Endothelial cell of umbilical vein (primary cell): ENCODE measurements around the gene CREB3L2. TPM values are rescaled to one million over a fixed set of nuclear protein-coding genes. Genes with fewer than 3 reads are reported as not detected.
A peak's percentile ranks its signal among the peaks of the same experiment; 100 is the strongest.

Source experiments
- BruUV-seq: library from RNA; stranded (reverse); fragments of 400-500 nt; replicated peaks from 2 replicates; lab custom pipeline; 2021; lab: Mats Ljungman, UMichigan
- CTCF ChIA-PET: fragments of 300-600, 350-600 bp; sonication (Branson Sonifier 250); formaldehyde crosslinking; loops from one replicate; lab custom pipeline; 2021; ENCODE audit warnings: antibody characterized with exemption, inconsistent platforms; lab: Charles Lee
- POLR2A ChIA-PET: fragments of 300-600, 350-600 bp; sonication (Branson Sonifier 250); formaldehyde crosslinking; loops from one replicate; lab custom pipeline; 2021; ENCODE audit warnings: antibody characterized with exemption, inconsistent platforms; lab: Charles Lee
- DNase-seq: peaks from one replicate; pipeline ENCODE4 v3.0.0-alpha.2; 2011; ENCODE audit warnings: low read depth, low spot score
- FAIRE-seq: peaks from 2 replicates; lab custom pipeline; 2011; peaks lifted over from hg19 to GRCh38; lab: Jason Lieb, UNC
- H2AFZ ChIP-seq: 2 replicates; pipeline ENCODE4 v1.6.0; 2012; ENCODE audit warnings: low read depth, low read length, control low read depth, inconsistent platforms
- H3K27ac ChIP-seq: 2 replicates; pipeline ENCODE4 v1.5.1; 2011; ENCODE audit warnings: low read depth, mild to moderate bottlenecking, control low read depth, low read length, moderate library complexity; ENCODE audit not compliant: insufficient read depth
- H3K27me3 ChIP-seq, 2 experiments: 2 replicates each; pipeline versions ENCODE4 v1.6.0 to v1.6.1; 2011; ENCODE audit warnings: low read length in 2 of 2, mixed read lengths in 1 of 2; ENCODE audit not compliant: control insufficient read depth in 2 of 2, insufficient read depth in 2 of 2
- H3K36me3 ChIP-seq, 2 experiments: 2 replicates in 1 of 2; 3 replicates in 1 of 2; pipeline ENCODE4 v1.5.1; 2011; ENCODE audit warnings: low read length in 2 of 2, mild to moderate bottlenecking in 1 of 2, moderate library complexity in 1 of 2; ENCODE audit not compliant: control insufficient read depth in 2 of 2, insufficient read depth in 2 of 2; ENCODE audit errors: extremely low read depth in 1 of 2
- H3K4me1 ChIP-seq: 3 replicates; pipeline ENCODE4 v1.5.1; 2011; ENCODE audit warnings: mild to moderate bottlenecking, low read length; ENCODE audit not compliant: control insufficient read depth, insufficient read depth; ENCODE audit errors: extremely low read depth
- H3K4me2 ChIP-seq: 2 replicates; pipeline ENCODE4 v1.6.1; 2011; ENCODE audit warnings: low read length, control low read depth, mixed read lengths; ENCODE audit not compliant: insufficient read depth
- H3K4me3 ChIP-seq, 3 experiments: fragments of 200-600 bp in 1 of 3; sonication (generic), shearing (Covaris generic) in 1 of 3; replicated peaks in 1 of 3; 2 replicates each; pipeline ENCODE4 v1.5.1; 2011 to 2016; ENCODE audit warnings: control low read depth in 3 of 3, low read length in 3 of 3, mild to moderate bottlenecking in 2 of 3, inconsistent platforms in 1 of 3, low read depth in 1 of 3, moderate library complexity in 1 of 3; ENCODE audit not compliant: insufficient read depth in 1 of 3
- H3K79me2 ChIP-seq: 2 replicates; pipeline ENCODE4 v1.6.0; 2012; ENCODE audit warnings: low read length, inconsistent platforms; ENCODE audit not compliant: control insufficient read depth, insufficient read depth
- H3K9ac ChIP-seq: replicated peaks from 2 replicates; pipeline ENCODE3; 2011; ENCODE audit warnings: low read length, control low read depth; ENCODE audit not compliant: insufficient read depth; ENCODE audit errors: extremely low read depth
- H3K9me1 ChIP-seq: replicated peaks from 3 replicates; pipeline ENCODE4 v1.6.0; 2011; ENCODE audit warnings: mild to moderate bottlenecking, low read length; ENCODE audit not compliant: control insufficient read depth, insufficient read depth; ENCODE audit errors: extremely low read depth
- H3K9me3 ChIP-seq: replicated peaks from 2 replicates; pipeline ENCODE4 v1.5.1; 2012; ENCODE audit warnings: low read length, inconsistent platforms; ENCODE audit not compliant: control insufficient read depth, insufficient read depth
- H4K20me1 ChIP-seq: replicated peaks from 2 replicates; pipeline ENCODE3; 2011; ENCODE audit warnings: mild to moderate bottlenecking, low read length; ENCODE audit not compliant: control insufficient read depth, insufficient read depth; ENCODE audit errors: extremely low read depth
- CTCF ChIP-seq, 2 donors: IDR thresholded peaks; 1 replicate in 1 of 2; 2 replicates in 1 of 2; pipeline ENCODE4 v1.5.1; 2011; ENCODE audit warnings: low read length in 2 of 2, mild to moderate bottlenecking in 2 of 2, moderate library complexity in 2 of 2, control low read depth in 1 of 2, inconsistent platforms in 1 of 2, low read depth in 1 of 2; ENCODE audit not compliant: insufficient read depth in 1 of 2; ENCODE audit errors: extremely low read depth in 1 of 2
- EZH2 ChIP-seq: IDR thresholded peaks from 2 replicates; pipeline ENCODE4 v1.6.1; 2012; ENCODE audit warnings: borderline replicate concordance, low read depth, mild to moderate bottlenecking, moderate library complexity, low read length, inconsistent platforms; ENCODE audit not compliant: severe bottlenecking
- FOS ChIP-seq: IDR thresholded peaks from 2 replicates; pipeline ENCODE4 v1.6.1; 2011; ENCODE audit warnings: mild to moderate bottlenecking, low read length, moderate library complexity, borderline replicate concordance; ENCODE audit not compliant: insufficient read depth
- GATA2 ChIP-seq: IDR thresholded peaks from 2 replicates; pipeline ENCODE4 v1.7.0; 2011; ENCODE audit warnings: low read depth, mild to moderate bottlenecking, moderate library complexity, mixed read lengths, low read length; ENCODE audit not compliant: insufficient read length, insufficient read depth
- JUN ChIP-seq: IDR thresholded peaks from 2 replicates; pipeline ENCODE4 v1.6.1; 2011; ENCODE audit warnings: borderline replicate concordance, low read depth; ENCODE audit not compliant: insufficient read length, insufficient read depth
- MAX ChIP-seq: IDR thresholded peaks from 2 replicates; pipeline ENCODE4 v1.6.1; 2011; ENCODE audit not compliant: insufficient read depth, insufficient read length
- POLR2AphosphoS5 ChIP-seq: IDR thresholded peaks from 2 replicates; pipeline ENCODE4 v1.6.1; 2012; ENCODE audit warnings: low read depth, mild to moderate bottlenecking, control low read depth, low read length, moderate library complexity; ENCODE audit not compliant: insufficient read depth
- dilution Hi-C: fragments of 300-500 bp; cut with MboI; formaldehyde crosslinking; loops from one replicate; pipeline ENCODE4 v1.15.0; 2019; ENCODE audit warnings: low sequenced_read_pairs; ENCODE audit not compliant: extremely low pct_ligation_motif_present
- intact Hi-C: fragments of 100-400 bp; cut with micrococcal nuclease; formaldehyde crosslinking; loops from one replicate; pipeline ENCODE4 v1.10.0; 2022
- polyA plus RNA-seq, 4 experiments: library from polyadenylated mRNA; depleted of rRNA in 3 of 4; stranded (reverse) in 3 of 4; unstranded in 1 of 4; fragments of >200 nt; gene quantifications; 2 replicates each; pipeline versions ENCODE4 v1.2.1 to v1.2.3, GENCODE V29; 2011 to 2012; ENCODE audit warnings: missing spikeins in 1 of 4
- total RNA-seq: library from RNA; stranded (reverse); gene quantifications from 2 replicates; pipeline ENCODE4 v1.2.3, GENCODE V29; 2021

Gene CREB3L2
- total and polyA plus RNA-seq, 2 donors (not counting 3 experiments of a cell fraction or from before 2014, with no cell fraction given): 32.1 to 93.4 TPM

GRCh38 chr7:137844677-137845425, 157.0 kb downstream of the CREB3L2 start:
- POLR2A ChIA-PET: no interaction called here
- CTCF ChIA-PET: no interaction called here
- H3K27me3 ChIP-seq: peaks cover 34% of the 10 kb centered on the region in 2 experiments
- DNase-seq (no peak), FAIRE-seq (peak; percentile 38)
- intact Hi-C loops: no loop called here
- no peaks in the 10 kb centered on the region for H3K9me1 ChIP-seq
- no peak overlapping the region for H3K4me3 ChIP-seq
- no peak overlapping the region for H3K27ac ChIP-seq
- no TSS peak for BruUV-seq
- H3K36me3 ChIP-seq: no peaks in the 10 kb centered on the region
- H3K4me2 ChIP-seq: no peak overlapping the region
- no peaks in the 10 kb centered on the region for H3K79me2 ChIP-seq
- H4K20me1 ChIP-seq: no peaks in the 10 kb centered on the region
- H3K9ac ChIP-seq: no peak overlapping the region
- dilution Hi-C loops: no loop called here
- TF ChIP-seq MAX: no peak
- no peak for TF ChIP-seq GATA2
- no peak overlapping the region for H2AFZ ChIP-seq
- no peaks in the 10 kb centered on the region for H3K9me3 ChIP-seq
- peaks cover 2% of the 10 kb centered on the region for H3K4me1 ChIP-seq

GRCh38 chr7:137839903-137840779, 161.7 kb downstream of the CREB3L2 start:
- intact Hi-C loops: no loop called here
- H3K9me3 ChIP-seq: no peaks in the 10 kb centered on the region
- POLR2A ChIA-PET: no interaction called here
- FAIRE-seq (no peak), DNase-seq (no peak)
- no peak overlapping the region for H3K9ac ChIP-seq
- H4K20me1 ChIP-seq: no peaks in the 10 kb centered on the region
- dilution Hi-C loops: no loop called here
- no peaks in the 10 kb centered on the region for H3K4me1 ChIP-seq
- TF ChIP-seq POLR2AphosphoS5 (no peak), EZH2 (no peak), CTCF (IDR thresholded peaks at IDR 0.05; ENCODE audit: extremely low read depth in 1 of 2, insufficient read depth in 1 of 2, low read depth in 1 of 2, low read length in 2 of 2) (no peak), JUN (no peak), MAX (no peak), FOS (no peak)
- no peaks in the 10 kb centered on the region for H3K36me3 ChIP-seq
- H3K4me3 ChIP-seq: no peak overlapping the region
- H2AFZ ChIP-seq: no peak overlapping the region
- H3K9me1 ChIP-seq: no peaks in the 10 kb centered on the region
- H3K4me2 ChIP-seq: no peak overlapping the region
- no peak overlapping the region for H3K27ac ChIP-seq
- CTCF ChIA-PET: interaction anchor here (0.6 to 1.9 kb wide), 4 partner anchors 18 to 186 kb away, joined by 3 to 6 read pairs (median 6); no protein-coding TSS in a partner anchor
- BruUV-seq: no TSS peak
- H3K27me3 ChIP-seq: peaks cover 6 to 8% of the 10 kb centered on the region in 2 experiments
- no peaks in the 10 kb centered on the region for H3K79me2 ChIP-seq
